ENCODE data around the gene RPL36. TPM values are rescaled to one million over a fixed set of nuclear protein-coding genes. Genes with fewer than 3 reads are reported as not detected.

The RPL36 gene
- total and polyA plus RNA-seq, 2 donors (not counting 1 experiment from before 2014, with no cell fraction given): 341 to 864 TPM

- H2AFZ ChIP-seq (ENCODE audit: low read length): no peak overlapping the region
- no peak overlapping the region for H3K4me2 ChIP-seq (ENCODE audit: extremely low read depth, insufficient read depth, low read length)
- H3K4me3 ChIP-seq (replicated peaks in 1 of 4; ENCODE audit: control extremely low read depth in 1 of 4, insufficient read depth in 1 of 4, low read depth in 3 of 4, low read length in 4 of 4): no peak overlapping the region
- peaks cover 4% of the 10 kb centered on the region for H3K36me3 ChIP-seq (ENCODE audit: control insufficient read depth, insufficient read depth, low read length)
- no peaks in the 10 kb centered on the region for H4K20me1 ChIP-seq (ENCODE audit: control insufficient read depth, extremely low read depth, insufficient read depth, low read length)
- TF ChIP-seq CTCF (conservative IDR thresholded peaks at IDR 0.05 in 1 of 2, IDR thresholded peaks at IDR 0.05 in 1 of 2; ENCODE audit: low read depth in 1 of 2, low read length in 2 of 2) (no peak), EZH2 (IDR thresholded peaks at IDR 0.05; ENCODE audit: low read length, missing control alignments) (no peak)
- DNase-seq (ENCODE audit: low read depth in 2 of 2): no peak
- no peak overlapping the region for H3K9ac ChIP-seq (ENCODE audit: insufficient read depth, low read length)
- H3K79me2 ChIP-seq (ENCODE audit: control insufficient read depth, insufficient read depth, low read length): peaks cover 10% of the 10 kb centered on the region
- H3K9me3 ChIP-seq (ENCODE audit: control insufficient read depth, insufficient read depth, low read depth, low read length): no peaks in the 10 kb centered on the region
- H3K27me3 ChIP-seq (ENCODE audit: control insufficient read depth, insufficient read depth, low read length): no peaks in the 10 kb centered on the region
- H3K4me1 ChIP-seq (ENCODE audit: control insufficient read depth, extremely low read depth, insufficient read depth, low read length): peaks cover 4% of the 10 kb centered on the region
- no peak overlapping the region for H3K27ac ChIP-seq (ENCODE audit: insufficient read depth, low read length)
Observed at GRCh38 chr19:5676772-5677105, 13.4 kb upstream of the RPL36 start.

- peaks cover 4% of the 10 kb centered on the region for H3K4me1 ChIP-seq (ENCODE audit: control insufficient read depth, extremely low read depth, insufficient read depth, low read length)
- H3K4me3 ChIP-seq (replicated peaks in 1 of 4; ENCODE audit: control extremely low read depth in 1 of 4, insufficient read depth in 1 of 4, low read depth in 3 of 4, low read length in 4 of 4): no peak overlapping the region
- no peak for TF ChIP-seq CTCF (conservative IDR thresholded peaks at IDR 0.05 in 1 of 2, IDR thresholded peaks at IDR 0.05 in 1 of 2; ENCODE audit: low read depth in 1 of 2, low read length in 2 of 2)
- TF ChIP-seq EZH2 (IDR thresholded peaks at IDR 0.05; ENCODE audit: low read length, missing control alignments): no peak
- H3K4me2 ChIP-seq (ENCODE audit: extremely low read depth, insufficient read depth, low read length): no peak overlapping the region
- no peak for DNase-seq (ENCODE audit: low read depth in 2 of 2)
- H4K20me1 ChIP-seq (ENCODE audit: control insufficient read depth, extremely low read depth, insufficient read depth, low read length): no peaks in the 10 kb centered on the region
- H3K79me2 ChIP-seq (ENCODE audit: control insufficient read depth, insufficient read depth, low read length): peaks cover 10% of the 10 kb centered on the region
- no peak overlapping the region for H3K27ac ChIP-seq (ENCODE audit: insufficient read depth, low read length)
- no peak overlapping the region for H3K9ac ChIP-seq (ENCODE audit: insufficient read depth, low read length)
- H3K27me3 ChIP-seq (ENCODE audit: control insufficient read depth, insufficient read depth, low read length): peaks cover 3% of the 10 kb centered on the region
- H3K36me3 ChIP-seq (ENCODE audit: control insufficient read depth, insufficient read depth, low read length): peaks cover 1% of the 10 kb centered on the region
- H2AFZ ChIP-seq (ENCODE audit: low read length): no peak overlapping the region
- H3K9me3 ChIP-seq (ENCODE audit: control insufficient read depth, insufficient read depth, low read depth, low read length): no peaks in the 10 kb centered on the region
Observed at GRCh38 chr19:5677136-5677535, 13.0 kb upstream of the RPL36 start.

GRCh38 chr19:5677580-5677979 lies 12.5 kb upstream of the RPL36 start:
- Histone ChIP-seq H3K27me3 (ENCODE audit: control insufficient read depth, insufficient read depth, low read length) (peaks cover 3% of the 10 kb centered on the region), H2AFZ (ENCODE audit: low read length) (no peak overlapping the region)
- no peak for DNase-seq (ENCODE audit: low read depth in 2 of 2)

More at GRCh38 chr19:5677580-5677979, 12.5 kb upstream of the RPL36 start:
- Histone ChIP-seq H3K4me1 (ENCODE audit: control insufficient read depth, extremely low read depth, insufficient read depth, low read length) (peaks cover 4% of the 10 kb centered on the region), H3K9ac (ENCODE audit: insufficient read depth, low read length) (no peak overlapping the region), H3K4me2 (ENCODE audit: extremely low read depth, insufficient read depth, low read length) (no peak overlapping the region), H3K36me3 (ENCODE audit: control insufficient read depth, insufficient read depth, low read length) (peaks cover 1% of the 10 kb centered on the region), H3K4me3 (replicated peaks in 1 of 4; ENCODE audit: control extremely low read depth in 1 of 4, insufficient read depth in 1 of 4, low read depth in 3 of 4, low read length in 4 of 4) (no peak overlapping the region), H4K20me1 (ENCODE audit: control insufficient read depth, extremely low read depth, insufficient read depth, low read length) (no peaks in the 10 kb centered on the region), H3K9me3 (ENCODE audit: control insufficient read depth, insufficient read depth, low read depth, low read length) (no peaks in the 10 kb centered on the region), H3K79me2 (ENCODE audit: control insufficient read depth, insufficient read depth, low read length) (peaks cover 10% of the 10 kb centered on the region), H3K27ac (ENCODE audit: insufficient read depth, low read length) (no peak overlapping the region)
- TF ChIP-seq CTCF (conservative IDR thresholded peaks at IDR 0.05 in 1 of 2, IDR thresholded peaks at IDR 0.05 in 1 of 2; ENCODE audit: low read depth in 1 of 2, low read length in 2 of 2) (no peak), EZH2 (IDR thresholded peaks at IDR 0.05; ENCODE audit: low read length, missing control alignments) (no peak)
